Activated CD8-positive, alpha-beta memory T cell treated with anti-CD3 and anti-CD28 coated beads for 36 hours (primary cell): ENCODE measurements around the gene PRSS3. TPM values are rescaled to one million over a fixed set of nuclear protein-coding genes. Genes with fewer than 3 reads are reported as not detected.
"Not testable (repeated sequence)": the region's sequence is repeated elsewhere in the genome, so short reads cannot be mapped to it uniquely, and the experiment has no call there.

Experiments used
- CTCF ChIA-PET: fragments of 350-600 bp; sonication (Branson Sonifier 250); formaldehyde crosslinking; loops from one replicate; lab custom pipeline; 2021; ENCODE audit warnings: antibody characterized with exemption; lab: Charles Lee
- POLR2A ChIA-PET: fragments of 350-600 bp; sonication (Branson Sonifier 250); formaldehyde crosslinking; loops from one replicate; lab custom pipeline; 2021; ENCODE audit warnings: antibody characterized with exemption; lab: Charles Lee
- total RNA-seq, 2 experiments: library from RNA; stranded (reverse); gene quantifications; one replicate each; pipeline ENCODE4 v1.2.3, GENCODE V29; 2021

Gene PRSS3
- total RNA-seq, 2 experiments from 2014 or later = 1.3 TPM; not detected in 1

GRCh38 chr9:33813712-33814641 lies 18.6 kb downstream of the PRSS3 start:
- ChIA-PET POLR2A (no interaction called here), CTCF (interaction anchor here (0.7 to 2.2 kb wide), 15 partner anchors 14 to 845 kb away, joined by 3 to 16 read pairs (median 4); no protein-coding TSS in a partner anchor)

GRCh38 chr9:33815781-33816180 lies 20.4 kb downstream of the PRSS3 start:
- POLR2A ChIA-PET = interaction anchor here (0.6 to 2.5 kb wide), 3 partner anchors 20 to 233 kb away, joined by 3 to 10 read pairs (median 7); partner anchors contain the start of gene UBAP2
- CTCF ChIA-PET = interaction anchor here (0.6 to 2.2 kb wide), 2 partner anchors 36 to 350 kb away, joined by 3 to 6 read pairs; no protein-coding TSS in a partner anchor

- CTCF ChIA-PET = interaction anchor here (2.2 kb wide), 1 partner anchor 35 kb away, joined by 6 read pairs; no protein-coding TSS in a partner anchor
Measured at GRCh38 chr9:33816327-33817252, 21.2 kb downstream of the PRSS3 start, which contains the start of gene UBE2R2. UBE2R2 (plus strand) TSS chr9:33817160; CDS start chr9:33817758, 598 bp downstream.

GRCh38 chr9:33817327-33818166 lies 22.2 kb downstream of the PRSS3 start:
- ChIA-PET CTCF (no interaction called here), POLR2A (interaction anchor here (0.7 to 0.9 kb wide), 3 partner anchors 69 to 149 kb away, joined by 3 to 20 read pairs (median 7); no protein-coding TSS in a partner anchor)

More at GRCh38 chr9:33816327-33817252, 21.2 kb downstream of the PRSS3 start, which contains the start of gene UBE2R2:
- POLR2A ChIA-PET = interaction anchor here (0.6 to 2.5 kb wide), 4 partner anchors 18 to 232 kb away, joined by 3 to 10 read pairs (median 6); partner anchors contain the start of gene UBAP2

- ChIA-PET CTCF (interaction anchor here (0.6 to 0.9 kb wide), 2 partner anchors 18 to 58 kb away, joined by 3 read pairs; no protein-coding TSS in a partner anchor), POLR2A (interaction anchor here (0.6 to 0.9 kb wide), 8 partner anchors 39 to 640 kb away, joined by 3 to 20 read pairs (median 11); partner anchors contain the start of gene FAM219A)
Measured at GRCh38 chr9:33818167-33818846, 22.9 kb downstream of the PRSS3 start.

GRCh38 chr9:33818847-33819500 lies 23.6 kb downstream of the PRSS3 start:
- ChIA-PET CTCF (interaction anchor here (0.6 to 0.9 kb wide), 2 partner anchors 17 to 59 kb away, joined by 3 read pairs; no protein-coding TSS in a partner anchor), POLR2A (interaction anchor here (0.6 to 0.7 kb wide), 5 partner anchors 40 to 639 kb away, joined by 10 to 19 read pairs (median 11); partner anchors contain the start of gene FAM219A)

- CTCF ChIA-PET = no interaction called here
- POLR2A ChIA-PET = no interaction called here
Measured at GRCh38 chr9:33820231-33820745, 24.9 kb downstream of the PRSS3 start.

- CTCF ChIA-PET = no interaction called here
- POLR2A ChIA-PET = no interaction called here
Measured at GRCh38 chr9:33823801-33824200, 28.4 kb downstream of the PRSS3 start.

GRCh38 chr9:33827285-33827684 lies 31.9 kb downstream of the PRSS3 start:
- CTCF ChIA-PET = interaction anchor here (1.2 kb wide), 1 partner anchor 13 kb away, joined by 3 read pairs; no protein-coding TSS in a partner anchor
- POLR2A ChIA-PET = not testable (repeated sequence)

GRCh38 chr9:33829641-33830230 lies 34.4 kb downstream of the PRSS3 start:
- POLR2A ChIA-PET = interaction anchor here (0.7 kb wide), 1 partner anchor 100 kb away, joined by 3 read pairs; no protein-coding TSS in a partner anchor
- CTCF ChIA-PET = not testable (repeated sequence)

GRCh38 chr9:33835625-33836260 lies 40.4 kb downstream of the PRSS3 start:
- CTCF ChIA-PET = interaction anchor here (0.7 to 1.7 kb wide), 3 partner anchors 17 to 382 kb away, joined by 3 to 8 read pairs (median 3); no protein-coding TSS in a partner anchor
- POLR2A ChIA-PET = interaction anchor here (0.7 to 1.7 kb wide), 2 partner anchors 19 to 362 kb away, joined by 8 to 10 read pairs; partner anchors contain the start of gene NOL6

GRCh38 chr9:33836261-33836660 lies 40.9 kb downstream of the PRSS3 start:
- CTCF ChIA-PET = interaction anchor here (1.1 to 1.7 kb wide), 2 partner anchors 18 to 22 kb away, joined by 3 to 8 read pairs; no protein-coding TSS in a partner anchor
- POLR2A ChIA-PET = interaction anchor here (1.7 kb wide), 1 partner anchor 20 kb away, joined by 10 read pairs; no protein-coding TSS in a partner anchor

GRCh38 chr9:33837138-33837537 lies 41.8 kb downstream of the PRSS3 start:
- CTCF ChIA-PET = interaction anchor here (0.7 to 1.4 kb wide), 5 partner anchors 9 to 30 kb away, joined by 3 to 4 read pairs (median 3); no protein-coding TSS in a partner anchor
- POLR2A ChIA-PET = interaction anchor here (0.6 to 1.7 kb wide), 2 partner anchors 21 to 211 kb away, joined by 3 to 10 read pairs; no protein-coding TSS in a partner anchor

GRCh38 chr9:33840381-33840780 lies 45.0 kb downstream of the PRSS3 start:
- CTCF ChIA-PET = no interaction called here
- POLR2A ChIA-PET = no interaction called here
